ENCODE data around the gene QRFP. TPM values are rescaled to one million over a fixed set of nuclear protein-coding genes. Genes with fewer than 3 reads are reported as not detected.

QRFP gene
- total and polyA plus RNA-seq, 2 experiments from 2014 or later, result 0.45 TPM; not detected in 1

DNA sequence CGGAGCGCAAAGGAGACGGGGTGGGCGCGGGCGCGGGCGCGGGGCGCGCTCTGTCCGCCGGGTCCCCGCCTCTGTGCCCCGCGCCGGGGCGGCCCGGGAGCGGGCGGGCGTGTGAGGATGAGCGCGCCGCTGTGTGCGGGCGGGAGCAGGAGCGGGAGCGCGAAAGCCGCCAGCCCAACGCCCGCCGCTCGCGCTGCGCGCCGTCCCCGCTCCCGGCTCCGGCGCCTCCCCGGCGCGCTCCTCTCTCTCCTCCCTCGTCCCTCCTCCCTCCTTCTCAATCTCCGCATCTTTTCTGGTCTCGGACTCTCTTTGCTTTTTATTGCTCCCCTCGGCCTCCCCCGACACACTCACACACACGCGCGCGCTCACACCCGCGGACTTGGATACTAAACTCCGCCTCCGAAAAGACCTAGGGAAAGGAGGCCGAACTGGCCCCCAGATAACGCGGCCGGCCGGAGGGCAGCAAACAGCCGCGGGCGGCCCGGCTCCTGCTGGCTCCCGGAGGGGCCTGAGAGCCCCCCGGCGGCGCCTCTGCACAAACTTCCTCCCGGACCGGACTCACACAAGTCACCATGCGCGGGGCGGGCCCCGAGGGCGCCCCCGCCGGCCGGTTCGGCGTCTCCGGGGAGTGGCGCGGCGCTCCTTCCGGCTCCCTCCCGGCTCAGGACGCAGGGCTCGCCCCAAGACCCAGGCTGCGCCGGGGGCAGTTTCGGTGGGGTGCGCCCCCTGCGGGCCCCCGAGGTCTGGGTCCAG lies 42.2 kb upstream of the QRFP start, which contains the start of gene FIBCD1:
TSS of gene FIBCD1 (minus strand) at position 596 of the 753 bp plus-strand sequence. CDS start 640 bp downstream, outside the sequence.
- TF ChIP-seq CTCF (IDR thresholded peaks at IDR 0.05; ENCODE audit: low read depth, low read length), result peak; percentile 34
- no peaks in the 10 kb centered on the region for H3K4me1 ChIP-seq (ENCODE audit: low read depth)
- no peaks in the 10 kb centered on the region for H3K36me3 ChIP-seq
- peak within 1 kb of the TSS; percentile 55 for H3K4me3 ChIP-seq
- DNase-seq (ENCODE audit: low read depth in 1 of 2, low spot score in 1 of 2), result peak; percentile 38 to 51
- H3K27me3 ChIP-seq, result peaks cover 54% of the 10 kb centered on the region
- no peaks in the 10 kb centered on the region for H3K9me3 ChIP-seq (ENCODE audit: low read depth)
- H3K27ac ChIP-seq, result no peak within 1 kb of the TSS

DNA sequence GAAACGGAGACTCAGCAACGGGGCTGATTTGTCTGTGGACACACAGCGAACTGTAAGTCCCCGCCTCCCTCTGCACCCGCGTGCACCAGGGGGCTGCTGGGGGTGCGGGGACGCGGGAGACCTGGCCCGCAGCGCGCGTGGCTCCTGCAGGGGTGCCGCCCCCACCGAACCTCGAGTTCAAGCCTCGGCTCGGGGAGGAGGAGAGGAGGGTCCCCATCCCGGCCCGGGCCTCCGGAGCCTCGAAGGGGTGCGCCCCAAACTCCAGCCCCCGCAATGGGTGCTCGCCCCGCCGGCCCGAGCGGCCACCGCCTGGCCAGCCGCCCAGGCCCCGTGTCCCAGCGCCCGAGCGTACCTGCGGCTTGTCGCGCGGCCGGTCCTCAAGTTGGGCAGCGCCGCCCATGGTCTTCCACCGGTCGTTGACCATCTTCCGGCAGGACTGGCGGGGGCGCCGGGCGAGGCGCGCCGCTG lies 41.6 kb upstream of the QRFP start:
- no peak for TF ChIP-seq CTCF (IDR thresholded peaks at IDR 0.05; ENCODE audit: low read depth, low read length)
- no peaks in the 10 kb centered on the region for H3K9me3 ChIP-seq (ENCODE audit: low read depth)
- no peak overlapping the region for H3K27ac ChIP-seq
- peak overlapping the region; percentile 55 for H3K4me3 ChIP-seq
- H3K27me3 ChIP-seq, result peaks cover 54% of the 10 kb centered on the region
- no peak for DNase-seq (ENCODE audit: low read depth in 1 of 2, low spot score in 1 of 2)
- H3K36me3 ChIP-seq, result no peaks in the 10 kb centered on the region
- peaks cover 2% of the 10 kb centered on the region for H3K4me1 ChIP-seq (ENCODE audit: low read depth)

DNA sequence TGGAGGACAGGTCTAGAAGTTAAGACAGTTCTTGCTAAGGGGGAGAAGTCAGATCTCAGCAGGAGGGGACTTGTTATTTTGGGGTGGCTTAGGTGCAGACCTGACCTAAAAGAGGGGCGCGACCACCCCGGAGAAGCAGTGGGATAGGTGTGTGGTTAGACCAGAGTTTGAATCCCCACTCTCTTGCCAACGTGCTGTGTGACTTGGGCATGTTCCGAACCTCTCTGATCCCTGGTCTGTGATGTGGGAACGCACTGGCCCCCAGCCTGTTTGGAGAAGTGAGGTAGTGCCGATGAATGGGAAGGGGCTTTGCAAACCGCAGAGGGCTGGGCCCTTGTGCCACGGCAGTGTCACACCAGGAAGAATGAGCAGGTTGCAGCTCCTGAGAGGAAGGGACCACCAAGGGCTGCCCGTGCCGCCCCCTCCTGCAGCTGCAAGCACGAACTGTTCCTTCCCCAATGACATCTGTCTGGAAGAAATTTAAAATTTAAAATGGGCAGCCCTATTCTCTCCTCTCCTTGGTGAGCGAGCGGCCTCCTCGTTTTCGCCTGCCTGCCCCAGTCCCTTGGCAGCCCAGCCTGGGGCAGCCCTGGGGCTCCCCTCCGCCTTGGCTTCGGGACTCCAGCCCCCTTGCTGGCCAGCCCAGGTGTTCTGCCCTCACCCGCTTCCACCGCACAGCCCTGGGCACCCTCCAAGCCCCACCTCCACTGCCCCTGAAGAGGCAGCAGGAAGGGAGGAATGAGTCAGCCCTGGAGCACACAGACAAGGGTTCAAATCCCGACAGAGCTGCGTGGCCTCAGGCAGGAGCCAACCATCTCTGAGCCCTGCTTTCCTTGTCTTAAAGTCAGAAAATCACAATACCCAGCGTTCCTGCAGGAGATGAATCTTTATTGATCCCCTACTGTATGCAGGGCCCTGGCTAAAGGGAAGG lies 40.8 kb upstream of the QRFP start:
- DNase-seq (ENCODE audit: low read depth in 1 of 2, low spot score in 1 of 2), result no peak
- no peaks in the 10 kb centered on the region for H3K9me3 ChIP-seq (ENCODE audit: low read depth)
- no peak overlapping the region for H3K4me3 ChIP-seq
- no peak overlapping the region for H3K27ac ChIP-seq
- peaks cover 5% of the 10 kb centered on the region for H3K4me1 ChIP-seq (ENCODE audit: low read depth)
- no peaks in the 10 kb centered on the region for H3K36me3 ChIP-seq
- no peak for TF ChIP-seq CTCF (IDR thresholded peaks at IDR 0.05; ENCODE audit: low read depth, low read length)
- peaks cover 54% of the 10 kb centered on the region for H3K27me3 ChIP-seq

DNA sequence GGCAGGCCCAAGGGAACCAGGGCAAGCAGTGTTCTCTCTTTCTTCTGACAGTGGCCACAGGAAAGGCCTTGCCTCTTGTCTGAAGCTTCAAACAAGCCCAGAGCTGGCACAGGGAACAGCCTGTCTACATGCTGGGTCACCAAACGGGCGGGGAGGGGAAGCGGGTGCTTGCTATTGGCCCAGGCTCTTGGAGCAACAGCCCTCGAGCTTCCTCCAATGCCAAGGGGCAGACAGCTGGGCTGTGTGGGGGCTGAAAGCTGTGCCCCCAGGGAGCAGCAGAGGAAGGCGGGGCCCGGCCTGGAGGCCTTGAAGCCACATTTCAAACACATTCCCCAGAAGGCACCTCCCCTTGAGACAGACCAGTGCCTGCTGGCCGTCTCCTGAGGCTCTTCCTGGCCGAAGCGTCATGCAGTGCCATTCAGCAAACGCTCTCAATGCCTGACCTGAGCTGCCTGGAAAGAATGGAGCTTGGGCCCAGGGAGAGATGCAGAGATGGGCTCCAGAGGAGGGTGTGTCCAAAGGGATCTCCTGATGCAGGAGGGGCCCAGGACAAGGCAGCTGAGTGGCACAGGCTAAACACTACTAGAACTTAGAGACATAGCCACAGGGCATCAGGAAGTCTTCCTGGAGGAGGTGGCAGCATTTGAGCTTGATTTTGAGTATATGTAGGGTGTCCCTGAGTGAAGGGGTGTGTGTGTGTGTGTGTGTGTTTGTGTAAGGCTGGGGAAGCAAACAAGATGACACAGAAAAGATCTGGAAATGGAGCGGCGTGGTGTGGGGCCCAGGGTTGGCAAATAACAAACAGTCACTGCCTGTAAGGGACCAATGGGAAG lies 39.9 kb upstream of the QRFP start:
- H3K4me3 ChIP-seq, result no peak overlapping the region
- peaks cover 5% of the 10 kb centered on the region for H3K4me1 ChIP-seq (ENCODE audit: low read depth)
- H3K27ac ChIP-seq, result no peak overlapping the region

More for the DNA sequence above, 39.9 kb upstream of the QRFP start:
- TF ChIP-seq CTCF (IDR thresholded peaks at IDR 0.05; ENCODE audit: low read depth, low read length), result no peak
- peak; percentile 43 to 87 for DNase-seq (ENCODE audit: low read depth in 1 of 2, low spot score in 1 of 2)
- H3K27me3 ChIP-seq, result peaks cover 45% of the 10 kb centered on the region
- no peaks in the 10 kb centered on the region for H3K9me3 ChIP-seq (ENCODE audit: low read depth)
- H3K36me3 ChIP-seq, result no peaks in the 10 kb centered on the region
